RWPE2 (cell line): ENCODE data around the gene CCDC85C.
A peak's percentile ranks its signal among the peaks of the same experiment; 100 is the strongest.

Experiments used
- ATAC-seq: fragments of 200-7000 bp; cut with Tn5 transposase; 3 replicates; pipeline ENCODE4 v1.9.1; 2021; ENCODE audit warnings: low read depth
- DNase-seq: peaks from one replicate; pipeline ENCODE4 v3.0.0-alpha.2; 2020; ENCODE audit warnings: low spot score
- H3K27ac ChIP-seq: fragments of 450-650 bp; 2 replicates; pipeline ENCODE4 v1.5.1; 2017; ENCODE audit warnings: mild to moderate bottlenecking; ENCODE audit not compliant: poor library complexity, severe bottlenecking
- H3K27me3 ChIP-seq: fragments of 250-450 bp; sonication (Bioruptor Pico); 2 replicates; pipeline ENCODE4 v1.5.1; 2021; ENCODE audit warnings: mild to moderate bottlenecking, moderate library complexity; ENCODE audit not compliant: insufficient read depth, poor library complexity, severe bottlenecking
- H3K36me3 ChIP-seq: fragments of 250-450 bp; sonication (Bioruptor Pico); 2 replicates; pipeline ENCODE4 v1.5.1; 2020; ENCODE audit warnings: low read depth, mild to moderate bottlenecking, moderate library complexity
- H3K4me1 ChIP-seq: fragments of 250-450 bp; sonication (Bioruptor Pico); 2 replicates; pipeline ENCODE4 v1.5.1; 2021; ENCODE audit warnings: mild to moderate bottlenecking, moderate library complexity; ENCODE audit not compliant: insufficient read depth, poor library complexity, severe bottlenecking
- H3K4me3 ChIP-seq: fragments of 250-450 bp; sonication (Bioruptor Pico); 2 replicates; pipeline ENCODE4 v1.5.1; 2021; ENCODE audit warnings: mild to moderate bottlenecking, moderate library complexity; ENCODE audit not compliant: severe bottlenecking
- H3K9me3 ChIP-seq: fragments of 250-450 bp; sonication (Bioruptor Pico); 2 replicates; pipeline ENCODE4 v1.5.1; 2021; ENCODE audit warnings: mild to moderate bottlenecking, moderate library complexity; ENCODE audit not compliant: severe bottlenecking
- TF ChIP-seq, protein P1 (sequence below): fragments of 450-650 bp; IDR thresholded peaks from one replicate; pipeline ENCODE4 v1.5.1; 2017; ENCODE audit warnings: mild to moderate bottlenecking, moderate library complexity; ENCODE audit not compliant: poor library complexity, severe bottlenecking

CCDC85C gene

GRCh38 chr14:99632410-99633035 lies 28.5 kb upstream of the CCDC85C start:
- no peaks in the 10 kb centered on the region for H3K9me3 ChIP-seq
- H3K4me1 ChIP-seq = no peaks in the 10 kb centered on the region
- H3K36me3 ChIP-seq = no peaks in the 10 kb centered on the region
- TF ChIP-seq, protein P1, sequence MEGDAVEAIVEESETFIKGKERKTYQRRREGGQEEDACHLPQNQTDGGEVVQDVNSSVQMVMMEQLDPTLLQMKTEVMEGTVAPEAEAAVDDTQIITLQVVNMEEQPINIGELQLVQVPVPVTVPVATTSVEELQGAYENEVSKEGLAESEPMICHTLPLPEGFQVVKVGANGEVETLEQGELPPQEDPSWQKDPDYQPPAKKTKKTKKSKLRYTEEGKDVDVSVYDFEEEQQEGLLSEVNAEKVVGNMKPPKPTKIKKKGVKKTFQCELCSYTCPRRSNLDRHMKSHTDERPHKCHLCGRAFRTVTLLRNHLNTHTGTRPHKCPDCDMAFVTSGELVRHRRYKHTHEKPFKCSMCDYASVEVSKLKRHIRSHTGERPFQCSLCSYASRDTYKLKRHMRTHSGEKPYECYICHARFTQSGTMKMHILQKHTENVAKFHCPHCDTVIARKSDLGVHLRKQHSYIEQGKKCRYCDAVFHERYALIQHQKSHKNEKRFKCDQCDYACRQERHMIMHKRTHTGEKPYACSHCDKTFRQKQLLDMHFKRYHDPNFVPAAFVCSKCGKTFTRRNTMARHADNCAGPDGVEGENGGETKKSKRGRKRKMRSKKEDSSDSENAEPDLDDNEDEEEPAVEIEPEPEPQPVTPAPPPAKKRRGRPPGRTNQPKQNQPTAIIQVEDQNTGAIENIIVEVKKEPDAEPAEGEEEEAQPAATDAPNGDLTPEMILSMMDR = no peak
- no peaks in the 10 kb centered on the region for H3K27me3 ChIP-seq
- no peak for ATAC-seq
- H3K27ac ChIP-seq = no peak overlapping the region
- H3K4me3 ChIP-seq = no peak overlapping the region
- no peak for DNase-seq

DNA sequence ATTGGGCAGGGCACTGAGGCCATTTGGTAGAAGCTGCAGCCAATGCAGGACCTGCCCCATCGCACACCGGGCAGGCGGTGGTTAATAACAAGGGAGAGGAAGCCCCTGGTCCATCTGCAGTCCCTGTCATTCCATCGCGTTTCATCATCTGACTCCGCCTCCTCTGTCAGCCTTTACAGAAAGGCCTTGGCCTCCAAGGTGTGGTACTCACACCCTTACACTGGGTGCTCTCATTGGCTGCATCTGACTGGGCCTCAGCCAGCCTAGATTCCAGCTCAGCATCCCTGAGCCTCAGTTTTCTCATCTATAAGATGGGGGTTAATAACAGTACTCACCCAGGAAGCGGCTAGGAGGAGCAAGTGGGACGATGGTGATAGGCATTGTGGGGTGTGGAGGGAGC lies 26.2 kb upstream of the CCDC85C start:
- ATAC-seq (no peak), DNase-seq (peak; percentile 55)
- no peak overlapping the region for H3K27ac ChIP-seq
- H3K4me1 ChIP-seq = no peaks in the 10 kb centered on the region
- H3K4me3 ChIP-seq = no peak overlapping the region
- TF ChIP-seq, protein P1 = no peak
- H3K9me3 ChIP-seq = no peaks in the 10 kb centered on the region
- no peaks in the 10 kb centered on the region for H3K36me3 ChIP-seq
- H3K27me3 ChIP-seq = no peaks in the 10 kb centered on the region

GRCh38 chr14:99628887-99629618 lies 25.0 kb upstream of the CCDC85C start:
- H3K4me1 ChIP-seq = no peaks in the 10 kb centered on the region
- TF ChIP-seq, protein P1 = peak; percentile 99
- ATAC-seq = peak; percentile 86
- DNase-seq = peak; percentile 77
- no peak overlapping the region for H3K4me3 ChIP-seq
- H3K27ac ChIP-seq = no peak overlapping the region
- H3K9me3 ChIP-seq = no peaks in the 10 kb centered on the region
- H3K36me3 ChIP-seq = no peaks in the 10 kb centered on the region
- no peaks in the 10 kb centered on the region for H3K27me3 ChIP-seq

GRCh38 chr14:99627510-99628381 lies 23.7 kb upstream of the CCDC85C start:
- ATAC-seq = no peak
- no peak overlapping the region for H3K27ac ChIP-seq
- TF ChIP-seq, protein P1 = no peak
- H3K4me1 ChIP-seq = peaks cover 7% of the 10 kb centered on the region
- H3K4me3 ChIP-seq = no peak overlapping the region
- DNase-seq = peak; percentile 64
- H3K36me3 ChIP-seq = no peaks in the 10 kb centered on the region
- H3K9me3 ChIP-seq = no peaks in the 10 kb centered on the region
- no peaks in the 10 kb centered on the region for H3K27me3 ChIP-seq
